Fibroblast of mammary gland (primary cell): ENCODE data around the gene SLC25A28.

Experiments
- DNase-seq: peaks from one replicate; pipeline ENCODE4 v3.0.0-alpha.2; 2010; ENCODE audit warnings: low read depth
- H3K4me3 ChIP-seq: 2 replicates; pipeline ENCODE4 v1.5.1; 2011; ENCODE audit warnings: low read depth, mild to moderate bottlenecking, low read length, moderate library complexity; ENCODE audit not compliant: control insufficient read depth
- CTCF ChIP-seq: conservative IDR thresholded peaks from 2 replicates; pipeline ENCODE4 v1.5.1; 2011; ENCODE audit warnings: low read depth, low read length, inconsistent platforms; ENCODE audit not compliant: control insufficient read depth, insufficient read depth

The SLC25A28 gene

DNA sequence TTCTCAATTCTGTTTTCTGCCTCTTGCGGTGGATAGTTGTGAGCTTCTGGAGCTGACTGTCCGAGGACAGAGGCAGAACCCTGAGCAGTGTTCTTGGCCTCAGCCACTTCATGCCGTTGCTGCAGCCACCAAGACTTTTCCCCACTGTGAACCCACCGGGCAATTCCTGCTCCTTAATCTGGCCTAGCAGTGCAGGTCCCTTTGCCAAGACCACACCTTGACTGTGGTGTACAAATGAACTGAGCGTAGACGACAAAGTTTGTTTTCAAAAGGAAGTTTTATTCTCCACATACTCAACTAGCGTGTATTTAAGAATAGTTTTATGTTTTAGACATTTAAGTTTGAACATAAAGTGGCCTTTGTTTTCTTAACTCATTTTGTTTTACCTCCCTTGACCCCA lies 29.4 kb downstream of the SLC25A28 start:
- DNase-seq: no peak
- TF ChIP-seq CTCF: no peak
- no peak overlapping the region for H3K4me3 ChIP-seq

GRCh38 chr10:99583687-99584086 lies 36.6 kb downstream of the SLC25A28 start:
- no peak overlapping the region for H3K4me3 ChIP-seq
- no peak for TF ChIP-seq CTCF
- no peak for DNase-seq

- no peak for TF ChIP-seq CTCF
- H3K4me3 ChIP-seq: no peak overlapping the region
- DNase-seq: no peak
Observed at GRCh38 chr10:99582255-99582770, 37.9 kb downstream of the SLC25A28 start.

DNA sequence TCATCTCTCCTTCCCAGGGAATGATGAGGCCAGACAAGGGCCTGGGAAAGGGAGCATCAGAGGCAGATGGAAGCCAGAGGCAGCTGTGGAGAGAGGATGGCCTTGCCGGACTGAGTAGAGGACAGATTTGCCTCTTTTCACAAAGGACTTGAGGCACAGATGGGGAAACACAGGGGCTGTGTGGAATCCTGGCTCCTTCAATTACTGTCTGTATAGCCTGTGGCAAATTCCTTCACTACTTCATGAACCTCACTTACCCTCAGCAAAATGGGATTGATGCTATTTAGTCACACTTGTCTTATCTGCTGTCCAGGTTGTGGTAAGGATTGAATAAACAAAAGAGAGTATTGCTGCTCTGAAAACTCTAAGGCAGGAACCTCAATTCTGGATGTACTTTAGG lies 40.3 kb downstream of the SLC25A28 start:
- no peak for TF ChIP-seq CTCF
- no peak for DNase-seq
- H3K4me3 ChIP-seq: no peak overlapping the region

DNA sequence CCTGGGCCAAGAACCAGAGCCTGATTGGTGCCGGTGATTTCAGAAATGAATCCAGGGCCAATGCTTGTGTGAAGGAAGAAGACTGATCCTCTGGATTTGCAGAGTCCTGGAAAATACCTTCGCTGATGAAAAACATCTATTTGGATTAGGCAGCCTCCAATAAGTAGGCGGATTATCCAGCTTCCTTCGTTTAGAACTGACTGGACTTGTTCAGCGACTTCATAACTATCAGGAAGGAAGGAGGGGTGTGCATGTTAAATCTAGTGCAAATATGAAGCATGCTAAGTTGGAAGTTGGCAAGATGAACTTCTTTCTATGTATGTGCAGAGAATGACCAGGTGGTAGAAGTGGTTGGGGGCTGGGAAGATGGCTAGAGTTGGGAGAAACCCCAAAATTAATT lies 46.4 kb downstream of the SLC25A28 start:
- no peak overlapping the region for H3K4me3 ChIP-seq
- DNase-seq: no peak
- no peak for TF ChIP-seq CTCF

GRCh38 chr10:99571816-99572215 lies 48.4 kb downstream of the SLC25A28 start:
- H3K4me3 ChIP-seq: no peak overlapping the region
- DNase-seq: no peak
- TF ChIP-seq CTCF: no peak

- H3K4me3 ChIP-seq: no peak overlapping the region
- no peak for DNase-seq
- TF ChIP-seq CTCF: no peak
Observed at GRCh38 chr10:99569961-99570360, 50.3 kb downstream of the SLC25A28 start.
